GM18873 (cell line): Measurements from ENCODE around the gene DIAPH2.

Experiments
- ATAC-seq: cut with Tn5 transposase; IDR thresholded peaks from one replicate; pipeline ENCODE4 v1.9.1; 2021; ENCODE audit warnings: mild to moderate bottlenecking, moderate library complexity, moderate number of reproducible peaks; ENCODE audit not compliant: unreplicated experiment, low FRiP score

DIAPH2 gene

DNA sequence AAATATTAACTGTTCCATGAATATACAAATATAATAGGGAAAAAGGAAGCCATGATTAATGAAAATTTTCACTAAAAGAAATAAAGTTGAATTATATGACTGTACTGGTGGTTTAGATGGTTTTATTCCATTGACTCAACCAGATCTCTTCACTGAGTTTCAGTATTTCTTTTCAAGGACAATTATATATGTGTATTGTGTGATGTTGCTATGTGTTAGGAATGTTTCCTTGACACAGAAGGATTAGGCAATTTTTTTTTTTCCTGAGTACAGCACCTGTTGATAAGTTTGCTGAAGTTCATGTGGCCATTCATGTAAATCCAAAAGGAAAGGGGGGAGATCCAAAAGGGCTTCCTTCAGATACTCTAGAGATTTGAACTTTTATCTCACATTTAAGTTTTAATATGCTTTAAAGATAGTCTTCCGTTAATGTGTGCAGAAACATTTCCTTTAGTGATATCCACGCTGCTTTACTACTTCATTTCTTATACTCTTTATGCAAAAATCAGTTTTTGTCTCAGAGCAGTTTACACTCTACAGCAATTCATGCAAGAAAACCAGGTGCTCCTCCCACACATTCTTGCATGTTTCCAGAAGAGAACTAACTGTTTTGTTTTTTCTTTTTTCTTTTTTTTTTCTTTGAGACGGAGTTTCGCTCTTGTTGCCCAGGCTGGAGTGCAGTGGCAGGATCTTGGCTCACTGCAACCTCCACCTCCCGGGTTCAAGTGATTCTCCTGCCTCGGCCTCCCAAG lies 448.2 kb downstream of the DIAPH2 start:
- no peak for ATAC-seq

DNA sequence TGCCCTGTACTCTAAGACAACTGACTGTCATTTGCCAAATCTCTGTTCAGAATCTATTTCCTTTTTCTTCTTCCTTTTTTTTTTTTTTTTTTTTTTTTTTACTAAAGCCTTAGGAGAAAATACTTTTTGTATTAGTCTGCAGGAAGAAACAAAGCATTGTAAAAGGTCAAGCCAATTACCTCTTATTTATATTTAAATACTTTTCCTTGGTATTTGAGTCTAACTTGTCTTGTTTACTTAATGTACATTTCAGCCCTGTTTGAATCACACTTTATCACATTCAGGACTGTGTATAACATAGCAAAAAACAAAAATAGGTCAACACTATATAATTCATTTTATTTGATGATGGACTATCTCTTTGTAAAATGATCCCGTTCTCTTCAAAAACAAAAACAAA lies 461.3 kb downstream of the DIAPH2 start:
- ATAC-seq = no peak

DNA sequence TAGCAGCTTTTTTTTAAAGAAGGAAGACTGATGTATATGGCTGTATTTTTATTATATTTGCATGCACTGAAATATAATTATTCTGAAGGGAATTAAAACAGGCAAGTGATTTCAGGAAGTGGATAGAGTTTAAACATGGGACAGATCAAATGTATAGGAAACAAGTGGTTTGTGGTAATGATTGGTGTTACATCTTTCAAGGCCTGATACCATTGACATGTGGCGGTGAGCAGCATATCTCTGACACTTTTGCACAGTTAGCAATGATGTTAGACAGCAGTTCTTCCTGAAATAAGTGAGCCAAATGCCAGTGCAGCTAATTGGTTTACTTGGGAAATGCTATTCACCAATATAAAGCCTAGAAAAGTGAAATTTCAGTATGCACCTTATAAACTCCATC lies 471.2 kb downstream of the DIAPH2 start:
- no peak for ATAC-seq

DNA sequence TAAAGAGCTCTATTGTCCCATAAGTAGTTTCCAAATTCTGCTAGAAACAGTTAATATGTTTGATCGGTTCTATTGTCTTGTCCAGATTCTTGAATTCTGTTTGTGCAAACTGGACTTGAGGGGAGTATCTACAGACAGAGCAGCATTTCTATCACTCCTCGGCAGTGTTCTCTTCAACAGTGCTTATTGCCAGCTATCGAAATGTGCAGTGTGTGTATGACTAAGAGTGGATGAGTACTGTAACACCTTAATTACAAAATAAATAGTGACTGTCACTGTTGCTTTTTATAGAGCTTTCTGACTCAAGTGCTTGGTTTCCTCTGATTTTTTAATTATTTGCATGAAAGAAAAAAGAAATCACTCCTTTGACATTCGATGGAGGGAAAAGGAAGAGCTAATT lies 473.6 kb downstream of the DIAPH2 start:
- ATAC-seq = no peak

DNA sequence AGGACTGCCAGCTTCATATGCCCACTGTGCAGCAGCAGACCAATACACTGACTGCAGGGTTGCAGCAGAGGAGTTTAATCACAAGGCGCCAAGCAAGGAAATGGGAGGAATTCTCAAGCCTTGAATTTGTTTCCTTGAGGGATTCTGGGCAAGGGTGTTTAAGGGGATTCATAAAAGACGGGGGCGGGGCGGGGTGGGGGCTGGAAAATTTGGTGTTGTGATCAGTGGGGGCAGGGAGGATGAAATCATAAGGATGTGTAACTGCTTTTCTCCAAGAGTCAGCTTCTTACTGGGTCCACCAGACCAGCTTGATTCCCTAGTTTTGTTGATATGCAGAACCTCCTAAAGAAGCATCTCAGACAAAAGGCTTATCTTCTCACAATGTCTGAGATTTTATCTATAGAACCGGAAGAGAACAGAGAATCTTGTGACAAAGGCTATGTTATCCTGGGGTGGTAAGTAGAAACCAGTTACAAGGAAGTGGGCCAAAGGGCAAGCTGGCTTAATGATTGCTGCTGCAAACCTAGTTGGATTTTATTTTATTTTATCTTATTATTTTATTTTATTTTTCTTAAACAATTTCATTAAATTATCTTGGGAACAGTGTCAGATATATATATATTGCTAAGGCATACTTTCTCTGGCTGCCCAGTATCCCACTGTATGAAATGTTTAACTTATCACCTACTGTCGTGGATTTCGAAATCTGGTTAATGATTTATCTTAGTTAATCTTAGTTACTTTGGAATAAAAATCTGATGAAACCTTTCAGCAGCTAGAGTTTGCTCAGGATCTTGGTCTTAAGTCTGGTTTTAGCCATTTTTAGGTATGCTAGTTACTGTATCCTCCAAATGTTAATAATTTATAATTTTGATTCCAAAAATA lies 475.5 kb downstream of the DIAPH2 start:
- no peak for ATAC-seq

DNA sequence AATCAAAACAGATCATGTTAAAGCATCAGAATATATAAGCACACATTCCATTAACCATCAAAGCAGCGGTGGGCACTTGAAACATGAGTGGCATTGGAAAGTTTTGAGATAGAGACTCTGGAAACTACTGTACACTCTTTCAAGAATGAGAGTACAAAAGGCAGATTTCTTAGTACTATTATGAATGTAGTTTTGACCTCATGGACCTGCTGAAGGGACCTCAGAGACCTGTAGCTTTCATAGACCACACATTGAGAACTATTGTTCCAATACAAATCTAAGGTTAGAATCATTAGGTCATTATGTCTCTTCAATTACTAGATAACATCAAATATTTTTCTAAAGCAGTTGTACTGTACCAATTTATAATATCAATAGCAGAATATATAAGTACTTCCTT lies 482.7 kb downstream of the DIAPH2 start:
- ATAC-seq = no peak

DNA sequence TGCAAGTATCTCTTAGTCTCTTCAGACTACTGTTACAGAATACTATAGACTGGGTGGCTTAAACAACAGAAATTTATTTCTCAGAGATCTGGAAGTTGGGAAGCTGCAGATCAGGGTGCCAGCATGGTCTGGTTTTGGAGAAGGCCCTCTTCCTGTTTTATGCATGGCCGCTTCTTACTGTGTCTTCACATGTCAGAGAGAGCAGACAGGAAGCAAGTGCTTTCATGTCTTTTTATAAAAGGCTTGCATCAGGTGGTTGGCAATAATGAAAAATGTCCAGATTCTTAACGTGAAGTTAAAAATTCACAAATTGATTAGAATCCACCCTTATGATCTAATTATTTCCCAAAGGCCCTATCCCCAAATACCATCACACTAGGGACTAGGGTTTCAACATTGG lies 484.0 kb downstream of the DIAPH2 start:
- no peak for ATAC-seq

DNA sequence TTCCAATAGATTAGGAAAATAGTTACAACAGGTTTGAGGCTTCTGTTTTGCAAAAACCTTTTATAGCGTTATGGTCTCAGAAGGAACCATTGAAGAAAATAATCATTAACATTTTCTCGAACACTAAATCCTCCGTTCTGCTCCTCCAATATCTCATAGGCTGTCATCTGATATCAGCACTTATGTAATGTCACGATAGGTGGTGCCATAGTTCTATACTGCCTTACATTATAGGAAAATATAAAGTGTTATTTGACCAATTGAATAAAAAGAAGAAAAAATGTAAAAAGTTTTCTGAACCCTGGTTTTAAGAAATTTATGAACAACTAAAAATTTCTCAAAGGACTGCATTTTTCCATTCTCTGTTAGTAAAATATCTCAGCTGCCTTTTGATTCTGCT lies 490.5 kb downstream of the DIAPH2 start:
- no peak for ATAC-seq

DNA sequence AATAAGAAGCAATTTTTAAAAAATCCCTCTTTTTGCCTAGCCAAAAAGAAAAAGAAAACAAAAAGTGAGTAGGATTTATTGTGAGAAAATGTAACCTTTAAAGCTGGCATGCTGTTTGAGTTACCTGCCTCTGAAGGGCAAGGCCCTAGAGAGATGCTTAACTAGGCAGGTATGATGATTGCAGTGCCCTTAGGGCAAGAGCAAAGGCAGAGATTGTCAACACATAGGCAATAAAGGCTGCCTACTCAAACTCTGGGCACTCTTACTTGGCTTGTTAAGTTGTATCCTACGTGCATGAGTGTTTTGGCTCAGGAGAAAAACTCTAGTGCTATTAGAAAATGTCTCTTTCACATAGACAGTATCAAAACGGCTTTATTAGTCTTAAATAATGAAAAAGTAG lies 505.0 kb downstream of the DIAPH2 start:
- ATAC-seq = no peak

DNA sequence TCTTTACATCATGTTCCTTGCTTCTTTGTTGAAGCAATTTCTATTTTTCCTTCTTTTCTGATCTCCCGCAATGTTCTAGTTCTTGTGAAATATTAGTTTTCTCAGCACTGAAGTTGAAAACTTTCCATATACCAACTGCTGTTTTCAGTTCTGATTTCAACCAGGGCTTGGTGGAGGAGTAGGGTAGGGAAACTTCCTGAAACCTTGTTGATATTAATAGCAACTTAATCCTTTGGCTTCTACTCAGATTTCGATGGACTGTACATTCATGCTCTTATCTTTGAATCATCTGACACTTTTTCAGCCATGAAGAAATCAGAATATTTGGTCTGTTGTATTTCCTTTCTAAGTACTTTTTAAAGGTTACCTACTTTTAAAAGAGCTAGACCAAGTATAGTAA lies 514.9 kb downstream of the DIAPH2 start:
- ATAC-seq = no peak

DNA sequence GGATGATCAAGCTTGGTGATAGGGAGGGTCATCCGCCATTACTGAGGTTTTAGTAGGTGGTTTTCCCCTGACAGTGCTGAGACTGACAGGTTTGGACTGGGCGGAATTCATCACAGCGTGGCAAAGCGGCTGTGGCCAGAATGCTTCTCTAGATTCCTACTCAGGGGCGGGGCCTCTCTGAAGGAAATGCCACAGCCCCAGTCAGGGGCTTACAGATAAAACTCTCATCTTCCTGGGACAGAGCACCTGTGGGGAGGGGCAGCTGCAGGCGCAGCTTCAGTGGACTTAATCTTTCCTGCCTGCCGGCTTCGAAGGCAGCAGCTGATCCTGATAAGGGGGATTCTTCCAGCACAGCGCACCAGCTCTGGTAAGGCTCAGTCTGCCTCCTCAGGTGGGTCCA lies 515.8 kb downstream of the DIAPH2 start:
- ATAC-seq = no peak

DNA sequence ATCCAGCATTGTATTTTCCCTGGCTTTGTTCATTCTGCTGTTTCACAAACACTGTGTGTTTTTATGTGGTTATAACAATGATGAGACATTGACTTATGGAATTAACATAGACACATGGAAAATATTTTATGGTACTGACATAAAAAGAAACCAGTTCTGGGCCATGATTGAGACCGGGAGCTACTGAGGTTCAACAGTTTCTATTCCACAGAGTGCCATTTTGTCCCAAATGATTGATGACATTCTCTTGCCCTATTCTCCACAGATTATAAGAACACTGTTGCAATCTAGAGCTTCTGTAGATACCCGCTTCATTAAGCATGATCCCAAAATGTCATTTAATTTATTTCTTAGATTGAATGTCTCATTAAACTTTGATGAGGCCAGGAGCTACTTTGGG lies 525.9 kb downstream of the DIAPH2 start:
- no peak for ATAC-seq

DNA sequence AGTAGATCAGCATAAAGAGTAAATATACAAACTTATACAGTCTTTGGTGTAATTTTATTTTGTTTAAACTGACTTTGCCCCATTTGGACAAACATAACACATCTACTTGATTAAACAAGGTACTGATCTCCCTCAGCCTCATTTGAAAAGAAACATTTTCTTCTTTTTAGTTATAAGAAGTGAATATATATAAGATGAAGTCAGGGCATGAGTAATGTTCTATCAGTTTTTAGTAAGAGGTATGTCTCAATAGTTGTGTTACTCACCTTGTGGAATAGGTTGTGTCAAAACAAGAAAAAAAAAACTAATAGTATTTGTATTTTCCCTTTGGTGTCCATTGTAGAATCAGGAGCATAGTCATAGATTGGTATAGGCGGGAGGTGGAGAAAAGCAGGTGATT lies 526.4 kb downstream of the DIAPH2 start:
- ATAC-seq = no peak

DNA sequence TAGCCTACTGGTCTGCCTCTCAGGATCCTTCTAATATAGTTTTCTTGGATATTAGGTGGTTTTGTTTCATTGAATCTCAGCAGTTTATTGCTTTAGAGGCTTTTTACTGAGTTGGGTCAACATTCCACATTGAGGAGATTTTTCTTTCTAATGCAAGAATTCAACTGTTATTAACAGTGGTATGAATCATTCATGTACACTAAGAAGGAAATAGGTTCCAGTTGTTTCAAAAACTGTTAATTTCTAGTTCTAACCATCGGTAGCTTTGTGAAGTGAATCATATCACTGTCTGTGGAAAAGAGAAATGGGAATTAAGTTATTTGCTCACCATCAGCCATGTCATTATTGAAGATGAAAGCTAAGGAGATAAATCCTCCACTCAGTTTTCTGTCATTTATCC lies 530.5 kb downstream of the DIAPH2 start:
- no peak for ATAC-seq

DNA sequence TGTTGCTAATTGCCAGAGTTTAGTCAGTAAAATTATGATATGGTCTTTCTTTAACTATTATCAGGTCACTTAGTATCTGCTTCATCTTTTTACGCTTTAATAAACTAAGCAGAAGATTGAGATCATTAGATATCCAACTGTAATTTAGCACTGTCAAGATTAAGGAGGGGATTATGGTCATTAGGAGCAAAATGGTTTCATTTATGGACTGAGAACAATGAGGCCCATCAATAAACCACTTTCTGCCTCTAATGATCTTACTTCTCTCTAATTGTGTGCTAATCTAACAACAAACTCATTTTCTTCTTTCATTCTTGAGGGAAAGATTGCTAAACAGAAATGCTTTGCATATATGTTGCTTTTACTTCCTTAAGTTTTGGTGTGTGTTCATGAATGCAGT lies 539.5 kb downstream of the DIAPH2 start:
- ATAC-seq = no peak

DNA sequence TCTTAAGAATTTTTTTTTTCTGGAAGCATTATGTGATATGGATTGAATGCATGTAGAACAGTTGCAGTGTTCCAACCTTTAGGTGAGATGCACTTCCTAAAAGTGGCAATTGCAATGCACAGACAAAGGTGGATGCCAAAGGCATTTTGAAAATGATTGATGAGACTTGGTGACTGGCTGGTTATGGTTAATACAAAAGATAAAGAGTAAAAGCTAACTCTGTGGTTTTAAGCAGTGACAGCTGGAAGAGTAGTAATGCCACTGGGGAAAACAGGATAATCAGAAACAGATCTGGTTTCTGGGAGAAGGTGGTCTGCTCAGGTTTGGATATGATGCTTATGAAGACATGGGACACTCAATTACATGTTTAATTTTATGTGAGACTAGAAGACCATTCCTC lies 544.7 kb downstream of the DIAPH2 start:
- no peak for ATAC-seq

DNA sequence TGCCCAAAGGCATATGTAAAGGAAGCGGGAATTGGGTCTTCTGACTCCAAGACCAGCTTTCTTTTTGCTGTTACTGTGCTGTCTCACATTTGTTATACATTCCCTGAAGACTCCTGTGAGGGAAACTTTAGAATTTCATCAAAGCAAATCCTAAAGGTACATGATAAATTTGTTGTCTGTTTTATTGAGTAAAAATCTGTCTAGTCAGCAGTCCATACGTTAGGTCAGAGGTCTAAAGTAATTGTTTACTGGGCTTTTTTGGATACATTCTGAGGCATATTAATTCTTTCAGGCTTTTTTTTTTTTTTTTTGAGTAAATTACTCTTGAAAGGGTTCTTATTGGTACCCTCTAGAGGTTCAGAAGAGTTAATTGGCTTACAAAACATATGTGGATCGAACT lies 546.3 kb downstream of the DIAPH2 start:
- no peak for ATAC-seq

DNA sequence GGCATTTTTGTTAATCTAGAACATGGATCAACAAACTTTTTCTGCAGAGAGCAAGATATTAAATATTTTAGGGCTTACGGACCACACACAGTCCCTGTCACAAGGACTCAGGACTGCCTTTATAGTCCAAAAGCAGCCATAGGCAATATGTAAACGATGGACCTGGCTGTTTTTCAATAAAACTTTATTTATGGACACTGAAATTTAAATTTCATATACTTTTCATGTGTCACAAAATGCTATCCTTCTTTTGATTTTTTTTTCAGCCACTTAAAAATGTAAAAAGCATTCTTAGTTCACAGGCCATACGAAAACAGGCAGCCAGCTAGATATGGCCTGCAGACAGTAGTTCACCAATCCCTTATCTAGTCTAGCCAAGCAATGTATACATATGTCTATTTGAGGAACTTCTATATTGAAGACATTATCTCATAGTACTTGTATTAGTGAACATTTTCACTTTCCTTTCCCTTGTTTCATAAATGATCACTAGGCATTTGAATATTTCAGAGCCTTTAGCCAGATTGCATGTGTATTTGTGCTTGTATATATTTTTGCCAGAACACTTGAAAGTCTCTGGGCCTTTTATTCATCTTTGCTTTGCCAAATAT lies 549.9 kb downstream of the DIAPH2 start:
- peak; percentile 99 for ATAC-seq

DNA sequence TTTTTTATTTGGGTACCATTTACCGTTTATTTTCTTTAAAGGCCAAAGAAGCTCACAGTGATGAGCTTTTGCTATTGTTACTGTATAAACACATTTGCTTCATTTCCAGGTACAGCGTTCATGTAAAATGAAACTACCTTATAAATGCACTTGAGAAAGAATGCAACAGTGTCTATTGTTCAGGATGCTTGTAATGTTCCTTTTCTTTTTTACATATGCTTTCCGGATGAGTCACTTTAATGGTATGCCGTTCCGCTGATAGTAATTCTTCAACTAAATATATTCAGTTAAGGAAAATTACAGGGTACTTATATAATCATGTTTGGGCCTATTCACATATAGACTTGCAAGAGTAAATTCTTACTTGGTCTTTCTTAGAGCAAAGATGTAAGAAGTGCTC lies 554.0 kb downstream of the DIAPH2 start:
- ATAC-seq = no peak

DNA sequence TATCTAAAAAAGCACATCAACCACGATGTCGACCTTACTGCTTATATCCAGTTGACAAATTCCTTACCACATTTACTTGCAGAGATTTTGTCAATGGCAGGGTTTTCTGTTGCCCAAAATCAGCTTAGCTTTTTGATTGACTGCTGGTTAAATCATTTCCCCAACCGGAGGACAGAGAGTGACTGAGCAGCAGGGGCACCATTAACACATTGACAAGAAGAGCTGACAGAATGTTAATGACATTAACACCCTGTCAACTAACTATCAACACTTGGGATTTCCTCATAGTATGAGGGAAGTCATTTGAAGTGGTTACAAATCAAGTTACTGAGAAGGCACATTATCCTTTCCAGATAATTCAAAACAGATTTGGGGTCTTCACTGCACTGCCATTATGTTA lies 567.5 kb downstream of the DIAPH2 start:
- ATAC-seq = no peak

DNA sequence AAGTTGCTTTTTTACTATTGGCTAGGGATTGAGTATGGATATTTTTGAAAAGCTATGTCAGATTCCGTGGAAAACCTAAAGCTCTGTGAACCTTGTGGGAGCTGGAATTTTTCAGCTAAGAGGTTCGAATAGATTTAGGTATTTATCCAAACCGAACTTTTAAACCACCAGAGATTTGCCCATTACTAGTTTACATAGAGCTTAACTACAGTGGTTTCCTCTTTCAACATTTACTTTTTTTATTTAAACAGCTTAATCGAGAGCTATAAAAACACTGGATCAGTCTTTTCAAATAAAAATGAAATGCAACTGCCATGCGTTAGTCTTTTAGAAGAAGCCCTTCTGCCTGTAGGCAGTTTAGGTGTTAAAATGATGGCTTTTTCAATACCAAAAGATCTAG lies 576.0 kb downstream of the DIAPH2 start:
- ATAC-seq = no peak
